Lower lobe of right lung (tissue), 2 donors: ENCODE data around the gene BACH2. TPM values are rescaled to one million over a fixed set of nuclear protein-coding genes. Genes with fewer than 3 reads are reported as not detected.

Experiments
- ATAC-seq, 2 donors: fragments of 200-7000 bp; cut with Tn5 transposase; one replicate each; pipeline ENCODE4 v1.9.1; 2020 to 2022; ENCODE audit warnings: mild to moderate bottlenecking in 2 of 2, moderate library complexity in 2 of 2
- DNase-seq: peaks from one replicate; pipeline ENCODE4 v3.0.0-alpha.2; 2020
- H3K27ac ChIP-seq: fragments of 200-600 bp; one replicate; pipeline ENCODE4 v1.8.0; 2022
- H3K27me3 ChIP-seq: fragments of 200-600 bp; one replicate; pipeline ENCODE4 v1.8.0; 2022; ENCODE audit warnings: low read depth
- H3K36me3 ChIP-seq: fragments of 200-600 bp; one replicate; pipeline ENCODE4 v1.8.0; 2022; ENCODE audit warnings: mild to moderate bottlenecking
- H3K4me1 ChIP-seq: fragments of 200-600 bp; one replicate; pipeline ENCODE4 v1.8.0; 2022
- H3K4me3 ChIP-seq: fragments of 200-600 bp; one replicate; pipeline ENCODE4 v1.8.0; 2022; ENCODE audit warnings: mild to moderate bottlenecking
- H3K9me3 ChIP-seq: fragments of 200-600 bp; one replicate; pipeline ENCODE4 v1.8.0; 2022
- intact Hi-C: fragments of 100-400 bp; cut with DNase I; formaldehyde crosslinking; loops from one replicate; pipeline ENCODE4 v1.11.0; 2022
- total RNA-seq: library from RNA; stranded (reverse); fragmentation: NEBNext Ultra II Directional; extraction: Animal tissue kit (Norgen Biotek cat#: 25700); gene quantifications from one replicate; pipeline ENCODE4 v1.2.1, GENCODE V29; 2021
- TF ChIP-seq, protein P1 (sequence below): fragments of 200-600 bp; IDR thresholded peaks from one replicate; pipeline ENCODE4 v1.8.0; 2022; ENCODE audit warnings: antibody characterized with exemption, mild to moderate bottlenecking
- donor health status: DM: no; HTN: yes; CAD: no; lungs with severe emphysema.

Gene BACH2
- total RNA-seq, 1 donor from 2014 or later: 6.3 TPM

DNA sequence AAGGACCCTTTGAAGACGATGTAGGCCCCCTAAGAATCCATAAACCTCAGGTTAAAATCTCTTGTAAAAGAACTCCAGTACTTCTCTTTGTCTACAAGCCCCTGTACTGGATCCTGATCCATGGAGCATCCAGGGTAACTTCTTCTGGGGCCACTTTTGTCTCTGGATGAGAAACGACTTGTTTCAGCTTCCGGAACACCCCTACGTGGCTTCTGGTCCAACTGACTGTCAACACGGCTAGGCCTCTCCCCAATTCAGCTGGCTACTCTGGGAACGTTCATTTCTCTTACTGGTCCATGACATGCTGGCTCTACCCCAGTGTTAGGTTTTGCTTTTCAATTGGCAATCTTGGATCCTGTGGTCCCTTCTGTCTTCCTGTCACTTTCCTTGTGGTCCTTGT, 198.0 kb downstream of the BACH2 start:
- Histone ChIP-seq H3K4me3 (no peak overlapping the region), H3K36me3 (no peaks in the 10 kb centered on the region), H3K27ac (peak overlapping the region; percentile 66), H3K9me3 (no peaks in the 10 kb centered on the region), H3K4me1 (peaks cover 22% of the 10 kb centered on the region), H3K27me3 (no peaks in the 10 kb centered on the region)
- TF ChIP-seq, protein P1, sequence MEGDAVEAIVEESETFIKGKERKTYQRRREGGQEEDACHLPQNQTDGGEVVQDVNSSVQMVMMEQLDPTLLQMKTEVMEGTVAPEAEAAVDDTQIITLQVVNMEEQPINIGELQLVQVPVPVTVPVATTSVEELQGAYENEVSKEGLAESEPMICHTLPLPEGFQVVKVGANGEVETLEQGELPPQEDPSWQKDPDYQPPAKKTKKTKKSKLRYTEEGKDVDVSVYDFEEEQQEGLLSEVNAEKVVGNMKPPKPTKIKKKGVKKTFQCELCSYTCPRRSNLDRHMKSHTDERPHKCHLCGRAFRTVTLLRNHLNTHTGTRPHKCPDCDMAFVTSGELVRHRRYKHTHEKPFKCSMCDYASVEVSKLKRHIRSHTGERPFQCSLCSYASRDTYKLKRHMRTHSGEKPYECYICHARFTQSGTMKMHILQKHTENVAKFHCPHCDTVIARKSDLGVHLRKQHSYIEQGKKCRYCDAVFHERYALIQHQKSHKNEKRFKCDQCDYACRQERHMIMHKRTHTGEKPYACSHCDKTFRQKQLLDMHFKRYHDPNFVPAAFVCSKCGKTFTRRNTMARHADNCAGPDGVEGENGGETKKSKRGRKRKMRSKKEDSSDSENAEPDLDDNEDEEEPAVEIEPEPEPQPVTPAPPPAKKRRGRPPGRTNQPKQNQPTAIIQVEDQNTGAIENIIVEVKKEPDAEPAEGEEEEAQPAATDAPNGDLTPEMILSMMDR: no peak
- ATAC-seq: peak; percentile 29 to 58
- no peak for DNase-seq
- intact Hi-C loops: no loop called here

- no peaks in the 10 kb centered on the region for H3K27me3 ChIP-seq
- peak overlapping the region; percentile 66 for H3K27ac ChIP-seq
- ATAC-seq: peak; percentile 85 to 87
- H3K4me1 ChIP-seq: peaks cover 22% of the 10 kb centered on the region
- intact Hi-C loops: no loop called here
- no peak overlapping the region for H3K4me3 ChIP-seq
- TF ChIP-seq, protein P1: peak; percentile 16
- peak; percentile 51 for DNase-seq
- no peaks in the 10 kb centered on the region for H3K9me3 ChIP-seq
- H3K36me3 ChIP-seq: no peaks in the 10 kb centered on the region
Observed at GRCh38 chr6:90098001-90098531, 198.6 kb downstream of the BACH2 start.

DNA sequence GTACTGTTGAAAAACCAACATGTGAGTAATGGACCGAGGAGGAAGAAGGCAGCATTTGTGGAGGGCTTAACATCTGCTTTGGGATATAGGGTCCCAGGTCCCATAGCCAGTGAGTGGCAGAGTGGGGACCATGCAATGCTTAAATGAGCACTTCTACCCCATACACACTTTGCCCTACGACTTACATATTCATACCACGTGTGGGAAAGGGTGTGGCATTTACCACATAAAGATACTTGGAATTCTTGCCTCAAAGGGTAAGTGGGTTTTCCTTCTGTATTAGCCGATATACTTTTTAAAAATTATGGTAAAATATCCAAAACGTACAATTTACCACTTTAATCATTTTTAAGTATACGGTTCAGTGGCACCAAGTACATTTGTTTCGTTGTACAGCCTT, 199.3 kb downstream of the BACH2 start:
- intact Hi-C loops: no loop called here
- Histone ChIP-seq H3K4me3 (no peak overlapping the region), H3K4me1 (peaks cover 22% of the 10 kb centered on the region), H3K9me3 (no peaks in the 10 kb centered on the region), H3K27ac (no peak overlapping the region), H3K27me3 (no peaks in the 10 kb centered on the region), H3K36me3 (no peaks in the 10 kb centered on the region)
- DNase-seq (no peak), ATAC-seq (no peak)
- TF ChIP-seq, protein P1: no peak

DNA sequence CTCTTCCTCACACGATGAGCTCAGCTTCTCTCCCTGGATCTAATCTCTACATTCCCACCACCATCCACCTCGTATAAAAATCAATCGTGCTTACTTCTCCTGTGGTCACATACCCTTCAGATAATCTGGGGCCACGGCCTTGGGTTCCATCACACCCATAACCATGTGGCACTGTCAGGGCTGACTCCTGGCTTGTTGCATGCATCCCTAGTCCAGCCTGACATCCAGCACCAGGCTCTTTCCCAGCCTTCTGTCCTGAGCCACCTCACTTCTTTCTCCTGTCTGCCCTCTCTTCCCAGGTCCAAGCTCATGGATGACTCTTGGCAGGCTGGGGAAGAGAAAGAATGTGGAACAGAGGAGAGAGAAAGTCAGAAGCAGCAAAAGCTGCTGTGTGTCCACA, 199.8 kb downstream of the BACH2 start:
- Histone ChIP-seq H3K36me3 (no peaks in the 10 kb centered on the region), H3K27ac (no peak overlapping the region), H3K9me3 (no peaks in the 10 kb centered on the region), H3K4me3 (no peak overlapping the region), H3K4me1 (peaks cover 22% of the 10 kb centered on the region), H3K27me3 (no peaks in the 10 kb centered on the region)
- TF ChIP-seq, protein P1: no peak
- ATAC-seq (no peak), DNase-seq (no peak)
- intact Hi-C loops: no loop called here

GRCh38 chr6:90095788-90096187, 200.9 kb downstream of the BACH2 start:
- TF ChIP-seq, protein P1: no peak
- ATAC-seq (no peak), DNase-seq (no peak)
- Histone ChIP-seq H3K27ac (no peak overlapping the region), H3K4me1 (peaks cover 22% of the 10 kb centered on the region), H3K9me3 (no peaks in the 10 kb centered on the region), H3K36me3 (no peaks in the 10 kb centered on the region), H3K27me3 (no peaks in the 10 kb centered on the region), H3K4me3 (no peak overlapping the region)
- intact Hi-C loops: no loop called here
